MCF 10A (cell line): Measurements from ENCODE around the gene BPIFB6. TPM values are rescaled to one million over a fixed set of nuclear protein-coding genes. Genes with fewer than 3 reads are reported as not detected.

Experiments used
- BruUV-seq: library from RNA; stranded (reverse); fragments of 400-500 nt; replicated peaks from 2 replicates; lab custom pipeline; 2021; lab: Mats Ljungman, UMichigan
- CTCF ChIA-PET: fragments of 300-600 bp; sonication (Branson Sonifier 250); formaldehyde crosslinking; extraction: SDS; loops from one replicate; lab custom pipeline; 2021; ENCODE audit warnings: antibody characterized with exemption, inconsistent platforms; lab: Yijun Ruan, JAX
- POLR2A ChIA-PET: fragments of 300-600, 350-650 bp; sonication (Branson Sonifier 250); formaldehyde crosslinking; extraction: SDS; loops from one replicate; lab custom pipeline; 2020; ENCODE audit warnings: antibody characterized with exemption, inconsistent platforms; lab: Yijun Ruan, JAX
- DNase-seq: peaks from one replicate; pipeline ENCODE4 v3.0.0-alpha.2; 2018; ENCODE audit not compliant: unreplicated experiment
- H3K27ac Mint-ChIP-seq: one replicate; pipeline ENCODE4 v1.8.0; 2022; ENCODE audit warnings: mild to moderate bottlenecking, low read depth, mixed read lengths; ENCODE audit not compliant: unreplicated experiment
- H3K27me3 Mint-ChIP-seq: one replicate; pipeline ENCODE4 v1.8.0; 2022; ENCODE audit warnings: mixed read lengths; ENCODE audit not compliant: insufficient read depth, unreplicated experiment
- H3K36me3 Mint-ChIP-seq: one replicate; pipeline ENCODE4 v1.8.0; 2022; ENCODE audit warnings: mild to moderate bottlenecking, moderate library complexity, mixed read lengths; ENCODE audit not compliant: insufficient read depth, unreplicated experiment
- H3K4me1 Mint-ChIP-seq: one replicate; pipeline ENCODE4 v1.8.0; 2022; ENCODE audit warnings: mixed read lengths; ENCODE audit not compliant: insufficient read depth, unreplicated experiment
- H3K4me3 Mint-ChIP-seq: one replicate; pipeline ENCODE4 v1.8.0; 2022; ENCODE audit warnings: mild to moderate bottlenecking, moderate library complexity, mixed read lengths; ENCODE audit not compliant: unreplicated experiment
- H3K9me3 Mint-ChIP-seq: one replicate; pipeline ENCODE4 v1.8.0; 2022; ENCODE audit warnings: mixed read lengths; ENCODE audit not compliant: unreplicated experiment
- intact Hi-C: fragments of 100-400 bp; cut with micrococcal nuclease; formaldehyde crosslinking; loops from 2 replicates; pipeline ENCODE4 v1.14.1; 2022
- total RNA-seq: library from RNA; stranded (reverse); gene quantifications from 2 replicates; pipeline ENCODE4 v1.2.3, GENCODE V29; 2022
- TF ChIP-seq, protein P1 (sequence below): fragments of 200-600 bp; IDR thresholded peaks from one replicate; pipeline ENCODE4 v1.8.0; 2022; ENCODE audit warnings: antibody characterized with exemption, mild to moderate bottlenecking; ENCODE audit not compliant: unreplicated experiment

The BPIFB6 gene
- total RNA-seq, 1 experiment from 2014 or later, result not detected

DNA sequence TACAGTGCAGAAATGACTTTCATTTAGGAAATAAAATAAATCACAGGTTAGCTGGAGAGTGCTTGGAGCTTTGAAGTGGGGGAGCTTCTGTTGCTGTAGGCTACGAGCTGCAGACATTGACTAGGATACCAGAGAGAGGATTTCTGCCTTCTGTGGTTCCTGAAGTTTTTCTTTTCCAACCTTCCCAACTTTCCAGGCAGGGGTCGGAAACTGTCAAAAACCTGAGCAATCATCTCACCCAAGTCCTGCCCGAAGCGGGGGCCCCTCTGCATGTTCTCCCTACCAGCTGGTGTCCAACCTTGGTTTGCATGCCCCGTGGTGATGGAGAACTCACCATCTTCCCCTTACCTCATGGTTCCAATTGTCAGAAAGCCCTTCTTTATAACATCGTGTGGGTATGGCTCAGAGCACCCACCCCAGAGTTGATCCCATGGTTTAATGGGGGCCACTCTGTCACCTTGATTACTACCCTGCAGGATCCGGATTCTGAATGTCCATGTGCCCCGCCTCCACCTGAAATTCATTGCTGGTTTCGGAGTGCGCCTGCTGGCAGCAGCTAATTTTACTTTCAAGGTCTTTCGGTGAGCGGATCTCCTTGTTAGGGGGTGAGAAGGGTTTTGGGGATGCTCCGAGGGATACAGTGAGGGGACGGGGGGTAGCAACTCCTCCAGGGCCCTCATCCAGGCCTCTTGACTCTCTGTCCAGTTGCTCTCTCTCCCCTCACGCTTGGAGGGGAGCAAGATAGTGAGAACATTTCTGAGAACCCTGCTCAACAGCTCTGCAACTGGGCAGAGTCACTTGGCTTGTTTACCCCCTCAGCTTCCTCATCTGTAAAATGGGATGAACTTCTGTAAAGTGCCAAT is 18.9 kb upstream of the BPIFB6 start:
- H3K4me1 Mint-ChIP-seq, result no peaks in the 10 kb centered on the region
- no peak for DNase-seq
- TF ChIP-seq, protein P1, sequence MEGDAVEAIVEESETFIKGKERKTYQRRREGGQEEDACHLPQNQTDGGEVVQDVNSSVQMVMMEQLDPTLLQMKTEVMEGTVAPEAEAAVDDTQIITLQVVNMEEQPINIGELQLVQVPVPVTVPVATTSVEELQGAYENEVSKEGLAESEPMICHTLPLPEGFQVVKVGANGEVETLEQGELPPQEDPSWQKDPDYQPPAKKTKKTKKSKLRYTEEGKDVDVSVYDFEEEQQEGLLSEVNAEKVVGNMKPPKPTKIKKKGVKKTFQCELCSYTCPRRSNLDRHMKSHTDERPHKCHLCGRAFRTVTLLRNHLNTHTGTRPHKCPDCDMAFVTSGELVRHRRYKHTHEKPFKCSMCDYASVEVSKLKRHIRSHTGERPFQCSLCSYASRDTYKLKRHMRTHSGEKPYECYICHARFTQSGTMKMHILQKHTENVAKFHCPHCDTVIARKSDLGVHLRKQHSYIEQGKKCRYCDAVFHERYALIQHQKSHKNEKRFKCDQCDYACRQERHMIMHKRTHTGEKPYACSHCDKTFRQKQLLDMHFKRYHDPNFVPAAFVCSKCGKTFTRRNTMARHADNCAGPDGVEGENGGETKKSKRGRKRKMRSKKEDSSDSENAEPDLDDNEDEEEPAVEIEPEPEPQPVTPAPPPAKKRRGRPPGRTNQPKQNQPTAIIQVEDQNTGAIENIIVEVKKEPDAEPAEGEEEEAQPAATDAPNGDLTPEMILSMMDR, result no peak
- no peaks in the 10 kb centered on the region for H3K36me3 Mint-ChIP-seq
- BruUV-seq, result no TSS peak
- CTCF ChIA-PET, result no interaction called here
- no peak overlapping the region for H3K27ac Mint-ChIP-seq
- H3K27me3 Mint-ChIP-seq, result peaks cover 91% of the 10 kb centered on the region
- H3K4me3 Mint-ChIP-seq, result no peak overlapping the region
- intact Hi-C loops, result no loop called here
- POLR2A ChIA-PET, result no interaction called here
- H3K9me3 Mint-ChIP-seq, result no peaks in the 10 kb centered on the region

DNA sequence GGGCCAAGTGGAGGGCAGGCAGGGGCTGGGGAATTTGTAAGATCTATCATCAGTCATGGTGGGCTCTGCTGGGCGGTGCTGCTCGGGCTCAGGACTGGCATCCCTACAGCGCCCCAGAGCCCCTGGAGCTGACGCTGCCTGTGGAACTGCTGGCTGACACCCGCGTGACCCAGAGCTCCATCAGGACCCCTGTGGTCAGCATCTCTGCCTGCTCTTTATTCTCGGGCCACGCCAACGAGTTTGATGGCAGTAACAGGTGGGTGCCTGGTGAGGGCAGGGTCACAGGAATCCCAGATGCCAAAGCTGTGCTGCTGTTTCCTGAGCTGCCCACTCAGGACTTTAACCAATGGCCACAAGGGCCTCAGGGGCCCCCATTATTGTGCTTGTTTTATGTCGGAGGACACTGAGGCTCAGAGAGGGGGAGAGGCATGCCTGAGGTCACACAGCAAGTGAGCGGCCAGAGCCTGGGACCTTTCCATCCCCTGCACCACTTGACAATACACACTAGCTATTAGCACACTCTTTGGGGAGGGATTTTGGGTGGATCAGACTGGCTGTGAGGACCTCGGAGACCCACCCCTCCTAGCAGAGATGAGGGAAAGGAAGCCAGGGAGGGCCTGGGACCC is 17.6 kb upstream of the BPIFB6 start:
- POLR2A ChIA-PET, result no interaction called here
- no peak for DNase-seq
- no TSS peak for BruUV-seq
- CTCF ChIA-PET, result interaction anchor here (0.8 to 1.2 kb wide), 3 partner anchors 8 to 286 kb away, joined by 3 to 5 read pairs (median 4); no protein-coding TSS in a partner anchor
- no peak overlapping the region for H3K4me3 Mint-ChIP-seq
- no peaks in the 10 kb centered on the region for H3K4me1 Mint-ChIP-seq
- no peaks in the 10 kb centered on the region for H3K9me3 Mint-ChIP-seq
- intact Hi-C loops, result no loop called here
- H3K36me3 Mint-ChIP-seq, result no peaks in the 10 kb centered on the region
- H3K27ac Mint-ChIP-seq, result no peak overlapping the region
- TF ChIP-seq, protein P1, result no peak
- peaks cover 92% of the 10 kb centered on the region for H3K27me3 Mint-ChIP-seq

DNA sequence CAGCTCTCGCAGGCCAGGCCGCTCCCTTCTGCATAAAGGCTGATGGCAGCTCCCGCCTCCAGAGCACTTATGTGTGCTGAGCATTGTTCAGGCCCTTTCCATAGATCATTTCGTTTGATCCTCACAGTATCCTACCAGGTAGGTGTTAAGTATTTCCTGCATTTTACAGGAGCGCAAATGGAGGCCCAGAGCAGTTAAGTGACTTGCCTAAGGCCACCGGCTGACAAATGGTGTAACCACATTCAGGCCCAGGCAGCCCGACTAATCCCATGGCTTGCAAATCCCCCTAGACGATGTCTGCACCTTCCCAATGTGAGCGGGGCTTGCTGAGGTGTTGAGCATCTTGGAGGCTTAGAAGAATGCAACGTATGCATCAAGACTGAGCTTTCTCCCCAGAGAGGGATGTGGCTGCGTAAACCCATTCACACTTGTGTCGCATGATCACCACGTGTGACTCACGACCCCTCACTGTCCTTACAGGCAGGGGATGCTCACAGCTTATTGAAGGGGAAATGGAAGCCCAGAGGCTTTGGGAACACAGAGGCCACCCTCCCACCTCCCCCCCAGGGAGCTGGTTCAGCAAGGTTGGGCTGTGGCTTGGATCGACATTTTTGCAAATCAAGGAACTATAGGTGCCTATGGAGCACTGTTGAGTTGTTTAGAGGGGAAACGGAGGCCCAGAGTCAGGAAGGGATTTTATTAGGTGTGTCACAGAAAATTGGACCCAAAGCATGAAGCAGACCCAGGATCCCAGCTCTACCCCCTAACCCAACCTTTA is 16.9 kb upstream of the BPIFB6 start:
- TF ChIP-seq, protein P1, result no peak
- ChIA-PET CTCF (interaction anchor here (0.6 to 1.2 kb wide), 3 partner anchors 8 to 984 kb away, joined by 3 to 4 read pairs (median 3); no protein-coding TSS in a partner anchor), POLR2A (no interaction called here)
- DNase-seq, result no peak
- no peaks in the 10 kb centered on the region for H3K4me1 Mint-ChIP-seq
- H3K36me3 Mint-ChIP-seq, result no peaks in the 10 kb centered on the region
- peaks cover 90% of the 10 kb centered on the region for H3K27me3 Mint-ChIP-seq
- BruUV-seq, result no TSS peak
- H3K9me3 Mint-ChIP-seq, result no peaks in the 10 kb centered on the region
- H3K27ac Mint-ChIP-seq, result no peak overlapping the region
- H3K4me3 Mint-ChIP-seq, result no peak overlapping the region
- intact Hi-C loops, result no loop called here
